Measurements from ENCODE around the gene KRAS. TPM values are rescaled to one million over a fixed set of nuclear protein-coding genes. Genes with fewer than 3 reads are reported as not detected.

The KRAS gene
- 32.5 TPM for total RNA-seq

GRCh38 chr12:25250744-25251730, at the start of gene KRAS:
TSS of gene KRAS (minus strand) at chr12:25250929.

GRCh38 chr12:25195056-25195971, 55.4 kb downstream of the KRAS start, which contains the start of the genes DNAI7 and ETFRF1:
TSS of gene DNAI7 (minus strand) at chr12:25195160. CDS start at chr12:25195078, 82 bp downstream.
TSS of gene ETFRF1 (plus strand) at chr12:25195237. CDS start at chr12:25203957, 8,720 bp downstream.

Other genes starting within 250 kb of the KRAS start
- 7.8 TPM for gene DNAI7, start 55.8 kb downstream of the KRAS start, total RNA-seq
- 49.3 TPM for gene ETFRF1, start 55.7 kb downstream of the KRAS start, total RNA-seq